Endothelial cell (in vitro differentiated cells): ENCODE measurements around the gene GAPT. TPM values are rescaled to one million over a fixed set of nuclear protein-coding genes. Genes with fewer than 3 reads are reported as not detected.

Source experiments
- DNase-seq: peaks from one replicate; pipeline ENCODE4 v3.0.0; 2021; ENCODE audit warnings: low spot score
- H3K27ac Mint-ChIP-seq: one replicate; pipeline ENCODE4 v1.8.0; 2021; ENCODE audit warnings: mixed read lengths, inconsistent platforms; ENCODE audit not compliant: unreplicated experiment
- H3K27me3 Mint-ChIP-seq: one replicate; pipeline ENCODE4 v1.8.0; 2021; ENCODE audit warnings: mild to moderate bottlenecking, moderate library complexity, mixed read lengths, inconsistent platforms; ENCODE audit not compliant: unreplicated experiment
- H3K36me3 Mint-ChIP-seq: one replicate; pipeline ENCODE4 v1.8.0; 2021; ENCODE audit warnings: mild to moderate bottlenecking, low read depth, mixed read lengths, inconsistent platforms; ENCODE audit not compliant: unreplicated experiment
- H3K4me1 Mint-ChIP-seq: one replicate; pipeline ENCODE4 v1.8.0; 2021; ENCODE audit warnings: mild to moderate bottlenecking, mixed read lengths, inconsistent platforms; ENCODE audit not compliant: unreplicated experiment
- H3K4me3 Mint-ChIP-seq: one replicate; pipeline ENCODE4 v1.8.0; 2021; ENCODE audit warnings: mild to moderate bottlenecking, mixed read lengths, inconsistent platforms; ENCODE audit not compliant: unreplicated experiment
- H3K9me3 Mint-ChIP-seq: one replicate; pipeline ENCODE4 v1.8.0; 2021; ENCODE audit warnings: mixed read lengths, inconsistent platforms; ENCODE audit not compliant: unreplicated experiment
- total RNA-seq: library from RNA; stranded (reverse); fragmentation: NEBNext Ultra II Directional; extraction: Animal tissue kit (Norgen Biotek cat#: 25700); gene quantifications from one replicate; pipeline ENCODE4 v1.2.1, GENCODE V29; 2021; ENCODE audit not compliant: unreplicated experiment
- TF ChIP-seq, protein P1 (sequence below): fragments of 200-600 bp; sonication (generic); IDR thresholded peaks from one replicate; pipeline ENCODE4 v1.5.0; 2021; ENCODE audit warnings: antibody characterized with exemption; ENCODE audit not compliant: unreplicated experiment

Gene GAPT
- total RNA-seq, 1 donor from 2014 or later: 1.4 TPM

DNA sequence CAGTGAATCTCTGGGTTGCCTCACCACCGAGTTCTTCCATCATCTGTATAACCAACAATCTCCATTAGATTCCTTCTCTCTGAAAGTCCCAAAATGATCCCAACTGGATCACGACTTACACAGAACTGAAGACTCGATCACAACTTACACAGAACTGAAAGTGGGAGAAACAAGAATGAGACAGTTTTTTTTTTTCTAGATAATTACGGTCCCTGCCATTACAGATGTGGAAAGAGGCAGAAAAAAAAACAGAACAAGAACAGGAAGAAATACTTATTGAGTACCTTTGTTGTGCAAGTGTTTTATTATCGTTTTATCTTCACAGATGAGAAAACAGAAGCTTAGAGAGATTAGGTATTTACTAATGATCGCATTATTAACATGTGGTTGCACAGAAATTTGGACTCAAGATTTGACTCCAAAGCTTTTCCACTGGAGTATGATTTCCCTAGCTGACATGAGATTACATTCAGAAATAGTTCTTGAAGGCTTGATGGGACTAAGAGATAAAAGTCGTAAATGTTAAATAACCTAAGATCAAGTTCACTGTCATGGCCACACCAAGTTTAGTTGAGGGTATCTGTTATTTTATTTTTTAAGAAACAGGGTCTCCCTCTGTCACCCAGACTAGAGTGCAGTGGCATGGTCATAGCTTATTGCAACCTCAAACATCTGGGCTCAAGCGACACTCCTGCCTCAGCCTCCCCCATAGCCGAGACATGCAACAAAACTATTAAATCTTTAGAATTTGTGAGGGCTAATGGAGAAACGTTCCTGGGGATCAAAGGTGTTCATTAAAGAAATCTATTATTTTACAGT, 40.2 kb upstream of the GAPT start:
- DNase-seq: no peak
- Mint-ChIP-seq H3K4me1 (peaks cover 32% of the 10 kb centered on the region), H3K36me3 (peaks cover 68% of the 10 kb centered on the region), H3K27me3 (no peaks in the 10 kb centered on the region), H3K4me3 (no peak overlapping the region), H3K9me3 (peaks cover 10% of the 10 kb centered on the region), H3K27ac (no peak overlapping the region)
- TF ChIP-seq, protein P1, sequence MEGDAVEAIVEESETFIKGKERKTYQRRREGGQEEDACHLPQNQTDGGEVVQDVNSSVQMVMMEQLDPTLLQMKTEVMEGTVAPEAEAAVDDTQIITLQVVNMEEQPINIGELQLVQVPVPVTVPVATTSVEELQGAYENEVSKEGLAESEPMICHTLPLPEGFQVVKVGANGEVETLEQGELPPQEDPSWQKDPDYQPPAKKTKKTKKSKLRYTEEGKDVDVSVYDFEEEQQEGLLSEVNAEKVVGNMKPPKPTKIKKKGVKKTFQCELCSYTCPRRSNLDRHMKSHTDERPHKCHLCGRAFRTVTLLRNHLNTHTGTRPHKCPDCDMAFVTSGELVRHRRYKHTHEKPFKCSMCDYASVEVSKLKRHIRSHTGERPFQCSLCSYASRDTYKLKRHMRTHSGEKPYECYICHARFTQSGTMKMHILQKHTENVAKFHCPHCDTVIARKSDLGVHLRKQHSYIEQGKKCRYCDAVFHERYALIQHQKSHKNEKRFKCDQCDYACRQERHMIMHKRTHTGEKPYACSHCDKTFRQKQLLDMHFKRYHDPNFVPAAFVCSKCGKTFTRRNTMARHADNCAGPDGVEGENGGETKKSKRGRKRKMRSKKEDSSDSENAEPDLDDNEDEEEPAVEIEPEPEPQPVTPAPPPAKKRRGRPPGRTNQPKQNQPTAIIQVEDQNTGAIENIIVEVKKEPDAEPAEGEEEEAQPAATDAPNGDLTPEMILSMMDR: no peak

DNA sequence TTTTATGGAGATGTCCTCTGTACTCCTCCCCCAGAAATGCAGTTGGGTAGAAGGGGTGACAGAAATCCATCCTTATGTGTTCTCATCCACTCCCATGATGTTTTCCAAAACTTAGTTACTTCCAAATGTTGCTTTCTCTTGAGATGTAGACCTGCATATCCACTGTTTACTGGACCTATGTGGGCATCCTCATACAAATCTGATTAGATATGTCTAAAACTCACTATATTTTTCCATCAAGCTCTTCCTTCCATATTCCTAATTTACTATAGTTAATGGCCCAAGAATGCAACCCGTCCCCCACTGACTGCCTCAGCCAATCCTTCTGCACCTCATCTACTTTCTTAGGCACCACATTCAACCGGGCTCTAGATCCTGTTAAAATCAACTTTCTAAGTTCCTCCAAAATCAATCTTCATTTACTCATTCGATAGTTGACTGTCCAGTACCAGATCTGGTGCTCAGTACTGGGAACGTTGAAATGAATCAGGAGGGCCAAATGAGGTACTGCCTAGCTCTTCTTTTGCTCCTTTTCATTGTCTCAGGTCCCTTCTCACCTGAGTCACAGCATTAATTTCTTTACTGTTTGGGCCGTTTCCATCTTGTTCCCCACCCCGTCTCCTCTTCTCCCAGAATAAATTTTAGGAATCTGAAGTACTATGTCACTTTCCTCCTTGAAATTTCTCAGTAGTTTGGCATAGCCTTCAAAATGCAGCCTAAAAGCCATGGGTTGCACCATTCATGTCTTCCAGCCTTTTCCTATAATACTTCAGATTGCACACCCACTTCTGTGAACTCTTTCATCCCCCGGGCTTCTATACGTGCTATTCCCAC, 39.3 kb upstream of the GAPT start:
- peaks cover 33% of the 10 kb centered on the region for H3K4me1 Mint-ChIP-seq
- H3K27ac Mint-ChIP-seq: peak overlapping the region; percentile 45
- peaks cover 4% of the 10 kb centered on the region for H3K9me3 Mint-ChIP-seq
- peak overlapping the region; percentile 100 for H3K4me3 Mint-ChIP-seq
- H3K27me3 Mint-ChIP-seq: no peaks in the 10 kb centered on the region
- peaks cover 68% of the 10 kb centered on the region for H3K36me3 Mint-ChIP-seq
- TF ChIP-seq, protein P1: no peak
- no peak for DNase-seq

DNA sequence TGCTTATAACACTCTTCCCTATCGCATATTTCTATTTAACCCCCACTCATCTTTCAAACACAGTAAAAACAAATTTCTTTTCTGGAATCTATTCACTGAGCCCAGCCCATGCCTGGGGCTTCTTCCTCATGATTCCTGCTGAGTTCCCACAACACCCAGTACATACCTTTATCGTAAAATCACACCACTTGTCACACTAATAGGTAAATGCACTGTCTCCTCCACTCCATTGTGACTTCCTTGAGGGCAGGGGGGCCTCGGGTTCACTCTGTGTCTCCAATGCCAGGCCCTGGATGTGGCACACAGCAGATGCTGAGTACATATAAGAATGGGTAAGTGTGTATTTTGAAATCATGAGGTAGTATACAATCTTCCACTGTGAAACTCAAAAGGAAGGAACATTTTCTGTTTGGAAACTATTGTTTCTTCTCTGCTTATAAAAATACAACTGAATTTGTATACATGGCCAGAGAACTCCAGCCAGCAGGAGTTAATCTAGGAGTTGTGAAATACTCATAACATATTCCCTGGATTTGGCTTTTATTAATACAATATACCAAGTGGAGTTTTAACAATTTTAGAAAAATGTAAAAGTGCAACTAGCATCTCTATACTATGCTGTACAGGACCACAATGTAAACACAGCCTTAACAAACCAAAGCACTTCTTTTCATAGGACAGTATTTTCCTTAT, 38.5 kb upstream of the GAPT start:
- H3K27ac Mint-ChIP-seq: peak overlapping the region; percentile 45
- TF ChIP-seq, protein P1: no peak
- peaks cover 40% of the 10 kb centered on the region for H3K4me1 Mint-ChIP-seq
- H3K36me3 Mint-ChIP-seq: peaks cover 69% of the 10 kb centered on the region
- H3K9me3 Mint-ChIP-seq: no peaks in the 10 kb centered on the region
- no peaks in the 10 kb centered on the region for H3K27me3 Mint-ChIP-seq
- peak overlapping the region; percentile 100 for H3K4me3 Mint-ChIP-seq
- no peak for DNase-seq

DNA sequence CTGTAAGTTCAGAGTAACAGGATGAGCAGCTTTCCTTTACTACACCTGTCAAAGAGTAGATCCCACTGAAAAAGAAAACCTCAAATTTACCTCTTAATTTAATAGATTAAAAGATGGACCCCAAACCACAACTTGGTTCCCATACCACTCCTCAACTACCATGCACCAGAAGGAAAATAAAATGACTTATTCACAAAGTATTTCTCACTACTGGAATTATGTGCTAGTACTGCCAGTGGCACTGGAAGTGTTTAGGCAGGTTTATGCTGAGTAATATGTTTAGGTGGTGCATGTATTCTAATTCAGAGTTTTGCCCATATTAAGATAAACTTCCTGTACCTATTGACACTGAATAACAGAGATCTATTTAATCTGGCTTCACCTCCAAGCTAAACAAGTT, 37.9 kb upstream of the GAPT start:
- no peaks in the 10 kb centered on the region for H3K9me3 Mint-ChIP-seq
- H3K27me3 Mint-ChIP-seq: no peaks in the 10 kb centered on the region
- no peak for DNase-seq
- no peak overlapping the region for H3K27ac Mint-ChIP-seq
- H3K4me1 Mint-ChIP-seq: peaks cover 43% of the 10 kb centered on the region
- peaks cover 75% of the 10 kb centered on the region for H3K36me3 Mint-ChIP-seq
- TF ChIP-seq, protein P1: no peak
- H3K4me3 Mint-ChIP-seq: peak overlapping the region; percentile 100
